Hepatocyte (in vitro differentiated cells): Measurements from ENCODE around the gene NCAPD2.

Experiments
- EZH2 ChIP-seq: fragments of 200-600 bp; sonication (generic); IDR thresholded peaks from 2 replicates; pipeline ENCODE4 v1.6.1; 2016; ENCODE audit warnings: antibody characterized with exemption, mild to moderate bottlenecking, borderline replicate concordance
- TF ChIP-seq, protein P1 (sequence below): fragments of 200-600 bp; sonication (generic); IDR thresholded peaks from 2 replicates; pipeline ENCODE4 v1.5.1; 2016; ENCODE audit warnings: antibody characterized with exemption, mild to moderate bottlenecking; ENCODE audit not compliant: poor library complexity

GRCh38 chr12:6567112-6567670 is 73.3 kb downstream of the NCAPD2 start:
- TF ChIP-seq, protein P1, sequence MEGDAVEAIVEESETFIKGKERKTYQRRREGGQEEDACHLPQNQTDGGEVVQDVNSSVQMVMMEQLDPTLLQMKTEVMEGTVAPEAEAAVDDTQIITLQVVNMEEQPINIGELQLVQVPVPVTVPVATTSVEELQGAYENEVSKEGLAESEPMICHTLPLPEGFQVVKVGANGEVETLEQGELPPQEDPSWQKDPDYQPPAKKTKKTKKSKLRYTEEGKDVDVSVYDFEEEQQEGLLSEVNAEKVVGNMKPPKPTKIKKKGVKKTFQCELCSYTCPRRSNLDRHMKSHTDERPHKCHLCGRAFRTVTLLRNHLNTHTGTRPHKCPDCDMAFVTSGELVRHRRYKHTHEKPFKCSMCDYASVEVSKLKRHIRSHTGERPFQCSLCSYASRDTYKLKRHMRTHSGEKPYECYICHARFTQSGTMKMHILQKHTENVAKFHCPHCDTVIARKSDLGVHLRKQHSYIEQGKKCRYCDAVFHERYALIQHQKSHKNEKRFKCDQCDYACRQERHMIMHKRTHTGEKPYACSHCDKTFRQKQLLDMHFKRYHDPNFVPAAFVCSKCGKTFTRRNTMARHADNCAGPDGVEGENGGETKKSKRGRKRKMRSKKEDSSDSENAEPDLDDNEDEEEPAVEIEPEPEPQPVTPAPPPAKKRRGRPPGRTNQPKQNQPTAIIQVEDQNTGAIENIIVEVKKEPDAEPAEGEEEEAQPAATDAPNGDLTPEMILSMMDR = no peak
- no peak for TF ChIP-seq EZH2
